Esophagus (tissue), 2 donors: ENCODE results near the gene GSC. TPM values are rescaled to one million over a fixed set of nuclear protein-coding genes. Genes with fewer than 3 reads are reported as not detected.

Experiments
- H3K27ac ChIP-seq, 2 donors: one replicate each; pipeline ENCODE4 v1.5.1; 2013; ENCODE audit warnings: low read depth in 2 of 2, mild to moderate bottlenecking in 2 of 2, inconsistent platforms in 1 of 2, low read length in 1 of 2, moderate library complexity in 1 of 2
- H3K27me3 ChIP-seq, 2 donors: one replicate each; pipeline ENCODE4 v1.6.1; 2013; ENCODE audit warnings: low read length in 2 of 2, control low read depth in 1 of 2, mild to moderate bottlenecking in 1 of 2; ENCODE audit not compliant: insufficient read depth in 2 of 2, control insufficient read depth in 1 of 2
- H3K36me3 ChIP-seq, 2 donors: one replicate each; pipeline ENCODE4 v1.6.1; 2013; ENCODE audit warnings: low read length in 1 of 2; ENCODE audit not compliant: control insufficient read depth in 2 of 2, insufficient read depth in 2 of 2
- H3K4me1 ChIP-seq, 2 donors: one replicate each; pipeline ENCODE4 v1.6.1; 2013; ENCODE audit warnings: low read length in 1 of 2; ENCODE audit not compliant: control insufficient read depth in 2 of 2, insufficient read depth in 2 of 2
- H3K4me3 ChIP-seq, 2 donors: one replicate each; pipeline ENCODE4 v1.5.1; 2013; ENCODE audit warnings: low read length in 2 of 2, mild to moderate bottlenecking in 2 of 2, low read depth in 1 of 2, moderate library complexity in 1 of 2
- H3K9me3 ChIP-seq, 2 donors: one replicate each; pipeline ENCODE4 v1.6.1; 2013; ENCODE audit warnings: mild to moderate bottlenecking in 2 of 2, low read depth in 1 of 2, low read length in 1 of 2, moderate library complexity in 1 of 2; ENCODE audit not compliant: control insufficient read depth in 2 of 2, insufficient read depth in 1 of 2
- WGBS, 2 donors: extraction: QIAGEN DNeasy Blood & Tissue Kit; methylation state at CpG; one replicate each; pipeline ENCODE4 v1.1.7; 2013; 5-methylcytosine and 5-hydroxymethylcytosine counted together
- polyA plus RNA-seq, 2 donors: library from polyadenylated mRNA; stranded (reverse); fragments of 200-250 nt; gene quantifications; one replicate each; pipeline ENCODE4 v1.2.3, GENCODE V29; 2013
- donor health status: healthy with polysubstance abuse.
- donor health status: Bipolar disorder and iron deficiency.

Gene GSC
- polyA plus RNA-seq, 2 donors: 0.04 TPM; not detected in 1

- no peaks in the 10 kb centered on the region for H3K4me1 ChIP-seq
- H3K27me3 ChIP-seq: peaks cover 0 to 4% of the 10 kb centered on the region in 2 donors
- H3K36me3 ChIP-seq: no peaks in the 10 kb centered on the region
- H3K9me3 ChIP-seq: no peaks in the 10 kb centered on the region
- WGBS, 2 donors: 91 to 94% methylated on average over 7 of the region's 7 CpGs
- no peak overlapping the region for H3K27ac ChIP-seq
- H3K4me3 ChIP-seq: no peak overlapping the region
Measured at GRCh38 chr14:94793901-94794300, 24.0 kb upstream of the GSC start.

- no peaks in the 10 kb centered on the region for H3K9me3 ChIP-seq
- WGBS, 2 donors: 78 to 86% methylated on average over 10 of the region's 10 CpGs
Measured at GRCh38 chr14:94787655-94788054, 17.7 kb upstream of the GSC start.

GRCh38 chr14:94787092-94787491, 17.2 kb upstream of the GSC start:
- WGBS, 2 donors: 30 to 41% methylated on average over 5 of the region's 5 CpGs
- no peak overlapping the region for H3K4me3 ChIP-seq
- H3K9me3 ChIP-seq: no peaks in the 10 kb centered on the region
- H3K4me1 ChIP-seq: no peaks in the 10 kb centered on the region
- H3K27ac ChIP-seq: no peak overlapping the region
- H3K36me3 ChIP-seq: no peaks in the 10 kb centered on the region
- peaks cover 4% of the 10 kb centered on the region in 2 donors for H3K27me3 ChIP-seq

More at GRCh38 chr14:94787655-94788054, 17.7 kb upstream of the GSC start:
- H3K27me3 ChIP-seq: peaks cover 4% of the 10 kb centered on the region in 2 donors
- no peak overlapping the region for H3K27ac ChIP-seq
- no peaks in the 10 kb centered on the region for H3K36me3 ChIP-seq
- no peak overlapping the region for H3K4me3 ChIP-seq
- no peaks in the 10 kb centered on the region for H3K4me1 ChIP-seq

- no peaks in the 10 kb centered on the region for H3K4me1 ChIP-seq
- no peaks in the 10 kb centered on the region for H3K9me3 ChIP-seq
- no peak overlapping the region for H3K27ac ChIP-seq
- WGBS, 2 donors: 64 to 67% methylated on average over 8 of the region's 8 CpGs
- H3K4me3 ChIP-seq: no peak overlapping the region
- peaks cover 4 to 11% of the 10 kb centered on the region in 2 donors for H3K27me3 ChIP-seq
- H3K36me3 ChIP-seq: no peaks in the 10 kb centered on the region
Measured at GRCh38 chr14:94780536-94781399, 10.9 kb upstream of the GSC start.

GRCh38 chr14:94779713-94780112, 9.8 kb upstream of the GSC start:
- no peak overlapping the region for H3K27ac ChIP-seq
- H3K27me3 ChIP-seq: peaks cover 4 to 14% of the 10 kb centered on the region in 2 donors
- H3K4me1 ChIP-seq: no peaks in the 10 kb centered on the region
- no peaks in the 10 kb centered on the region for H3K36me3 ChIP-seq
- no peaks in the 10 kb centered on the region for H3K9me3 ChIP-seq
- 71 to 76% methylated on average over 5 of the region's 5 CpGs for WGBS, 2 donors
- H3K4me3 ChIP-seq: no peak overlapping the region

GRCh38 chr14:94775871-94776210, 5.9 kb upstream of the GSC start:
- Histone ChIP-seq H3K9me3 (peaks cover 0 to 8% of the 10 kb centered on the region in 2 donors), H3K27me3 (peaks cover 18 to 29% of the 10 kb centered on the region in 2 donors), H3K27ac (no peak overlapping the region), H3K4me3 (no peak overlapping the region), H3K4me1 (no peaks in the 10 kb centered on the region), H3K36me3 (no peaks in the 10 kb centered on the region)
- WGBS, 2 donors: 17 to 22% methylated on average over 2 of the region's 2 CpGs

GRCh38 chr14:94775091-94775870, 5.4 kb upstream of the GSC start:
- 17 to 20% methylated on average over 20 of the region's 20 CpGs for WGBS, 2 donors
- Histone ChIP-seq H3K27ac (no peak overlapping the region), H3K9me3 (peaks cover 0 to 8% of the 10 kb centered on the region in 2 donors), H3K36me3 (no peaks in the 10 kb centered on the region), H3K4me1 (no peaks in the 10 kb centered on the region), H3K27me3 (peaks cover 18 to 29% of the 10 kb centered on the region in 2 donors), H3K4me3 (no peak overlapping the region)

GRCh38 chr14:94774344-94775090, 4.6 kb upstream of the GSC start:
- Histone ChIP-seq H3K36me3 (no peaks in the 10 kb centered on the region), H3K27me3 (peaks cover 13 to 29% of the 10 kb centered on the region in 2 donors), H3K4me1 (peaks cover 2 to 3% of the 10 kb centered on the region in 2 donors), H3K9me3 (peaks cover 0 to 8% of the 10 kb centered on the region in 2 donors), H3K4me3 (no peak overlapping the region), H3K27ac (no peak overlapping the region)
- WGBS, 2 donors: 17 to 18% methylated on average over 11 of the region's 11 CpGs

GRCh38 chr14:94773655-94774343, 3.9 kb upstream of the GSC start:
- Histone ChIP-seq H3K9me3 (peaks cover 0 to 8% of the 10 kb centered on the region in 2 donors), H3K4me3 (no peak overlapping the region), H3K4me1 (peaks cover 7% of the 10 kb centered on the region in 2 donors), H3K27me3 (peaks cover 17 to 33% of the 10 kb centered on the region in 2 donors), H3K27ac (no peak overlapping the region), H3K36me3 (no peaks in the 10 kb centered on the region)
- WGBS, 2 donors: 17 to 19% methylated on average over 36 of the region's 36 CpGs
